Occipital lobe (tissue), 3 donors: Measurements from ENCODE around the gene YIPF5. TPM values are rescaled to one million over a fixed set of nuclear protein-coding genes. Genes with fewer than 3 reads are reported as not detected.

Experiments used
- DNase-seq: peaks from one replicate; lab custom pipeline; 2025; lab: John Stamatoyannopoulos, UW
- small RNA-seq: library from RNA; depleted of rRNA; stranded (forward); fragments of <200 nt; gene quantifications from one replicate; pipeline ENCODE3, GENCODE V24; 2014
- total RNA-seq: library from RNA; depleted of rRNA; stranded (reverse); fragments of >200 nt; gene quantifications from one replicate; pipeline ENCODE4 v1.2.3, GENCODE V29; 2014

Gene YIPF5
- total RNA-seq, 1 donor from 2014 or later, result 81.7 TPM

DNA sequence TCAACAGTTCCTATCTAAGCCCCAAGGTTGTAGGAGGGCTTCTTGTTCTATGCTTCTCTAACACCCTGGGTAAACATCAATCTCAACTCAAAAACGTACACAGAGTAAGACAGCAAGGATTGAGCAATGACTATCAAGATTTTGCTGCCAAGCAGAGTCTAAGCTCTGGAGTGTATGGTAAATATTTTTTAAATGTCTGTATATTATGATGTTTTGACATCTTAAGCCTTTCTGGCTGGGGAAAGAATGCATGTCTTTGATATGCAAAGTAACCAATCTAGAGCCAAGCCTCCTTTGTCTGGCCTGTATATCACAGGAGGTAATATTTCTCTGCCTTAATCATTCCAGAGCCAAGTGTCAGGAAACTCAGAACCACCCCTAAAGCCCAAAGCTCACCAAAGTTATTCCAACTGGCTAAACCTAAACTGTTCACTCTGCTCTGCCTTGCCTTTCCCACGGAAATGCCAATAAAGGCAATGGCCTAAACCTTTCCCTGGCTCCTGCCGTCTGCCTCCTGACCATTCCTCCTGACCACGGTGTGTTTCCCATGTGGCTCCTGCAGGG is 45.2 kb downstream of the YIPF5 start:
- no peak for DNase-seq

DNA sequence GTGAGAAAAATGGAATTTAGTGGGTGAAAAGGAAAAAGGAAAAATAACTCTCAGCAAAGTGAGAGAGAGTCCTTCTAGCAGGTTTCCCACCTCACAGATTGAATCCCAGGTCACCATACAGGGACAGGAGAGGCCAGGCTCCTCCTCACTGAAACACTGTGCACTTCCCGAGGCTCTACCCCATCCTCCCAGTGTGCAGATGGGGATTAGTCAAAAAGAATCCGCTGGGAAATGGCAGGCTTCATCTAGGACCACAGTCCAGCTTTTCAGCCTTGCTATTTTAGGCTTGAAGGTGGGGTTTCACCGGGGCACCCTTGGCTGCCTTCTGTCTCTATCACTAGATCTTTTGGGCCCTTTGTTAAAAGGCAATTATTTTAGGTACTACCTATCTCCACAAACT is 47.8 kb downstream of the YIPF5 start:
- DNase-seq, result no peak

DNA sequence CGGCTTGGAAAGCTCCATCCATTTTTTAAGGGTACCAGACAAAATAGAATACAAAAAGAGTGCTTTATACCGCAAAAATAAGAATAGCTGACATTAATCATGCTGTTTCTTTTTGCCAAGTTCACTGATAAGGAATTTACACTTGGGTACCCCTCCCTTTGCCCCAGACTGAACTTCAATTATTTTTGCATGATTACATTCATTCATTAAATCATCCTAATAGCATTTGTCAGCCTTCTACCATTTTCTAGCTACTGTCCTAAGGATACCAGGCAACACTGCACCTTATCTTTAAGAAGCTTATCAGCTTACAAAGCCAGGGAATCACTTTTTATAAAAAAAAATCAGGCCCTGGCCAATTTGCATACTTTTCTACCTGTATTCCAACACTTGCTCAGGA is 48.4 kb downstream of the YIPF5 start:
- no peak for DNase-seq

- no peak for DNase-seq
Measured at GRCh38 chr5:144121577-144121976, 48.9 kb downstream of the YIPF5 start.

DNA sequence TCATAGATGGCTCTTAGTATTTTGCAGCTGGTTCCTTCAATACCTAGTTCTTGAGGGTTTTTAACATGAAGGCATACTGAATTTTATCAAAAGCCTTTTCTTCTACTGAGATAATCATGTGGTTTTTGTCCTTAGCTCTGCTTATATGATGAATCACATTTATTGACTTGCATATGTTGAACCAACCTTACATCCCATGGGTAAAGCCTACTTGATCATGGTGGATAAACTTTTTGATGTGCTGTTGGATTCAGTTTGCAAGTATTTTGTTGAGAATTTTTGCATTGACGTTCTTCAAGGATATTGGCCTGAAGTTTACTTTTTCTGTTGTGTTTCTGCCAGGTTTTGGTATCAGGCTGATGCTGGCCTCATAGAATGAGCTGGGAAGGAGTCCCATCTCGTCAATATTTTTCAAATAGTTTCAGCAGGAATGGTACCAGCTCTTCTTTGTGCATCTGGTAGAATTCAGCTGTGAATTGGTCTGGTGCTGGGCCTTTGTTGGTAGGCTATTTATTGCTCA is 49.7 kb downstream of the YIPF5 start:
- DNase-seq, result no peak

DNA sequence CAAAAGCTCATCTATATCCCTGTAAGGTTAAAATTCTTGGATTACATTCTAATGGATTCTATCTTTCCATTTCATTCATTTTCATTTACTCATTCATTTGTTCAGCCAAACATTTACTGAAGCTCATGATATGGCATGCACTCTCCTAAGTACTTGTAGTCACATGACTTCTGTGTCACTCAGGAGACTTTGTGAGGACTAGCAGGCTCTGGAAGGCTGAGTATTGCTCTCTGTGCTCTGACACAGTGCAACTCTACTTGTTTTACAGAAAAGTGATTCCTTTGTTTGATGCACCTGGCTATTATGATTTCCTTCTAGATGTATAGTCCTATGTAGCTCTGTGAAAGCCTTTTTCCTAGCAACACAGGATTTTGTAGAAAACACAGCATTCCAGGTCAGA is 53.0 kb downstream of the YIPF5 start:
- no peak for DNase-seq

- no peak for DNase-seq
Measured at GRCh38 chr5:144114571-144114970, 55.9 kb downstream of the YIPF5 start.

Small RNA genes within 50 kb of the gene (small RNA-seq; reads per million reads assigned to genes)
- gene RN7SL87P, result not detected

Other genes starting within 250 kb of the YIPF5 start
- gene KCTD16, start 214 bp upstream of the YIPF5 start, total RNA-seq, result 23.6 TPM